GM12801 (cell line): ENCODE data around the gene ALKBH8.

Experiments
- CTCF ChIP-seq: IDR thresholded peaks from one replicate; pipeline ENCODE4 v1.5.1; 2011; ENCODE audit warnings: control low read depth; ENCODE audit not compliant: insufficient read length; ENCODE audit errors: extremely low read depth

The ALKBH8 gene

GRCh38 chr11:107570015-107570414 lies 4.5 kb upstream of the ALKBH8 start:
- TF ChIP-seq CTCF, result no peak

- TF ChIP-seq CTCF, result no peak
These were observed 2.3 kb upstream of the ALKBH8 start for GRCh38 chr11:107567739-107568335.

- TF ChIP-seq CTCF, result no peak
These were observed 1.0 kb upstream of the ALKBH8 start for GRCh38 chr11:107566569-107566968.

GRCh38 chr11:107564877-107565218 lies 687 bp downstream of the ALKBH8 start:
- no peak for TF ChIP-seq CTCF

- TF ChIP-seq CTCF, result no peak
These were observed 1.8 kb downstream of the ALKBH8 start for GRCh38 chr11:107563702-107564101.

- TF ChIP-seq CTCF, result no peak
These were observed 2.8 kb downstream of the ALKBH8 start for GRCh38 chr11:107562647-107563208.

- TF ChIP-seq CTCF, result no peak
These were observed 3.8 kb downstream of the ALKBH8 start for GRCh38 chr11:107561688-107562087.
